H1 (cell line): ENCODE results near the gene CSN3.

ENCODE experiments used
- SIX5 ChIP-seq: IDR thresholded peaks from 2 replicates; pipeline ENCODE4 v1.6.1; 2011; ENCODE audit warnings: mild to moderate bottlenecking, low read depth, low read length
- SP4 ChIP-seq: IDR thresholded peaks from 2 replicates; pipeline ENCODE4 v1.6.1; 2012; ENCODE audit warnings: low read length, inconsistent platforms
- TAF1 ChIP-seq: IDR thresholded peaks from 2 replicates; pipeline ENCODE4 v1.6.1; 2011; ENCODE audit warnings: mild to moderate bottlenecking, low read depth, low read length
- TF ChIP-seq, protein P1 (sequence below), 3 experiments: IDR thresholded peaks; 1 replicate in 2 of 3; 2 replicates in 1 of 3; pipeline versions ENCODE4 v1.5.1 to v1.6.1; 2011; ENCODE audit warnings: low read length in 3 of 3, mild to moderate bottlenecking in 3 of 3, inconsistent platforms in 2 of 3, low read depth in 1 of 3, moderate library complexity in 1 of 3; ENCODE audit not compliant: insufficient read depth in 1 of 3; ENCODE audit errors: control extremely low read depth in 1 of 3

- TF ChIP-seq, protein P1, sequence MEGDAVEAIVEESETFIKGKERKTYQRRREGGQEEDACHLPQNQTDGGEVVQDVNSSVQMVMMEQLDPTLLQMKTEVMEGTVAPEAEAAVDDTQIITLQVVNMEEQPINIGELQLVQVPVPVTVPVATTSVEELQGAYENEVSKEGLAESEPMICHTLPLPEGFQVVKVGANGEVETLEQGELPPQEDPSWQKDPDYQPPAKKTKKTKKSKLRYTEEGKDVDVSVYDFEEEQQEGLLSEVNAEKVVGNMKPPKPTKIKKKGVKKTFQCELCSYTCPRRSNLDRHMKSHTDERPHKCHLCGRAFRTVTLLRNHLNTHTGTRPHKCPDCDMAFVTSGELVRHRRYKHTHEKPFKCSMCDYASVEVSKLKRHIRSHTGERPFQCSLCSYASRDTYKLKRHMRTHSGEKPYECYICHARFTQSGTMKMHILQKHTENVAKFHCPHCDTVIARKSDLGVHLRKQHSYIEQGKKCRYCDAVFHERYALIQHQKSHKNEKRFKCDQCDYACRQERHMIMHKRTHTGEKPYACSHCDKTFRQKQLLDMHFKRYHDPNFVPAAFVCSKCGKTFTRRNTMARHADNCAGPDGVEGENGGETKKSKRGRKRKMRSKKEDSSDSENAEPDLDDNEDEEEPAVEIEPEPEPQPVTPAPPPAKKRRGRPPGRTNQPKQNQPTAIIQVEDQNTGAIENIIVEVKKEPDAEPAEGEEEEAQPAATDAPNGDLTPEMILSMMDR (IDR thresholded peaks at IDR 0.05; ENCODE audit: control extremely low read depth in 1 of 3, insufficient read depth in 1 of 3, low read depth in 1 of 3, low read length in 3 of 3): peak in 1 of 3 experiments; percentile 15; a peak in 2 of 4 replicates
- no peak for TF ChIP-seq SIX5
- no peak for TF ChIP-seq TAF1
- no peak for TF ChIP-seq SP4
Measured at GRCh38 chr4:70269674-70270073, 27.3 kb downstream of the CSN3 start.
